Osteocyte (in vitro differentiated cells): ENCODE data around the gene PEAR1. TPM values are rescaled to one million over a fixed set of nuclear protein-coding genes. Genes with fewer than 3 reads are reported as not detected.

Experiments used
- DNase-seq: peaks from one replicate; pipeline ENCODE4 v3.0.0; 2021; ENCODE audit warnings: mixed read lengths; ENCODE audit not compliant: unreplicated experiment; ENCODE audit errors: extremely low spot score
- H3K27ac Mint-ChIP-seq: one replicate; pipeline ENCODE4 v1.8.0; 2021; ENCODE audit warnings: mild to moderate bottlenecking, mixed read lengths; ENCODE audit not compliant: unreplicated experiment
- H3K27me3 Mint-ChIP-seq: one replicate; pipeline ENCODE4 v1.8.0; 2021; ENCODE audit warnings: mixed read lengths; ENCODE audit not compliant: unreplicated experiment
- H3K36me3 Mint-ChIP-seq: one replicate; pipeline ENCODE4 v1.8.0; 2021; ENCODE audit warnings: mixed read lengths; ENCODE audit not compliant: unreplicated experiment
- H3K4me1 Mint-ChIP-seq: one replicate; pipeline ENCODE4 v1.8.0; 2021; ENCODE audit warnings: mixed read lengths; ENCODE audit not compliant: unreplicated experiment
- H3K4me3 Mint-ChIP-seq: one replicate; pipeline ENCODE4 v1.8.0; 2021; ENCODE audit warnings: mild to moderate bottlenecking, moderate library complexity, mixed read lengths; ENCODE audit not compliant: unreplicated experiment
- H3K9me3 Mint-ChIP-seq: one replicate; pipeline ENCODE4 v1.8.0; 2021; ENCODE audit warnings: mixed read lengths; ENCODE audit not compliant: unreplicated experiment
- total RNA-seq: library from RNA; stranded (reverse); gene quantifications from 2 replicates; pipeline ENCODE4 v1.2.1, GENCODE V29; 2021
- TF ChIP-seq, protein P1 (sequence below): fragments of 200-600 bp; sonication (generic); IDR thresholded peaks from 2 replicates; pipeline ENCODE4 v1.5.0; 2021; ENCODE audit warnings: antibody characterized with exemption, mild to moderate bottlenecking, moderate library complexity

The PEAR1 gene
- total RNA-seq, 1 donor from 2014 or later: 27.4 TPM

DNA sequence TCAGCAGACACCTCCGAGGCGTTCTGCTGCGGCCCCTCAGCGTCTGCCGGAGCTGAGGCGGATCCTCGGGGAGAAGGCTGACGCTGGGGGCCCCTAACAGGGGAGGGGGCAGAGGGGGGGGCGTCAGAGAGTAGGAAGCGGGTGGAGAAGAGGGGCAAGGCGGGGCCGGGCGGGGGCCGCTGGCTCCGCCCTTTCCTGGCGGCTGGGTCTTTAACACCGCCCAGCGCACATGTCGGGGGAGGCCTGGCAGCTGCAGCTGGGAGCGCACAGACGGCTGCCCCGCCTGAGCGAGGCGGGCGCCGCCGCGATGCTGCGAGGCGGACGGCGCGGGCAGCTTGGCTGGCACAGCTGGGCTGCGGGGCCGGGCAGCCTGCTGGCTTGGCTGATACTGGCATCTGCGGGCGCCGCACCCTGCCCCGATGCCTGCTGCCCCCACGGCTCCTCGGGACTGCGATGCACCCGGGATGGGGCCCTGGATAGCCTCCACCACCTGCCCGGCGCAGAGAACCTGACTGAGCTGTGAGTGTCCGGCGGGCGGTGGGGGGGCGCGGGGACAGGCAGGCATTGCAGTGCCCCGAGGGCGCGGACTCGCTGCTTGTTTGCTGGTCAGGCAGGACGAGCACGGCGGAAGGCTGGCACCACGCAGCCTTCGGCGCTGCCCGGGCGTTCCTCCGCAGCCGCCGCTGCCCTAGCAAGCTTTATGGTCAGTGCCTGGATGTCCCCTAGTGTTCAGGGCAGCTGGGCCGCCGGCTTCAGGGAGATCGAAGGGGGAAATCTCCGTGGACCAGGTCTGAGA lies 32.7 kb upstream of the PEAR1 start, which contains the start of gene NTRK1:
NTRK1 (plus strand) TSS at position 238 of the 796 bp plus-strand sequence; CDS start at position 308, 70 bp downstream.
- Mint-ChIP-seq H3K9me3 (no peaks in the 10 kb centered on the region), H3K27me3 (peaks cover 72% of the 10 kb centered on the region), H3K36me3 (peaks cover 2% of the 10 kb centered on the region), H3K4me1 (peaks cover 24% of the 10 kb centered on the region), H3K4me3 (peak within 1 kb of the TSS; percentile 70), H3K27ac (no peak within 1 kb of the TSS)
- DNase-seq: no peak
- TF ChIP-seq, protein P1, sequence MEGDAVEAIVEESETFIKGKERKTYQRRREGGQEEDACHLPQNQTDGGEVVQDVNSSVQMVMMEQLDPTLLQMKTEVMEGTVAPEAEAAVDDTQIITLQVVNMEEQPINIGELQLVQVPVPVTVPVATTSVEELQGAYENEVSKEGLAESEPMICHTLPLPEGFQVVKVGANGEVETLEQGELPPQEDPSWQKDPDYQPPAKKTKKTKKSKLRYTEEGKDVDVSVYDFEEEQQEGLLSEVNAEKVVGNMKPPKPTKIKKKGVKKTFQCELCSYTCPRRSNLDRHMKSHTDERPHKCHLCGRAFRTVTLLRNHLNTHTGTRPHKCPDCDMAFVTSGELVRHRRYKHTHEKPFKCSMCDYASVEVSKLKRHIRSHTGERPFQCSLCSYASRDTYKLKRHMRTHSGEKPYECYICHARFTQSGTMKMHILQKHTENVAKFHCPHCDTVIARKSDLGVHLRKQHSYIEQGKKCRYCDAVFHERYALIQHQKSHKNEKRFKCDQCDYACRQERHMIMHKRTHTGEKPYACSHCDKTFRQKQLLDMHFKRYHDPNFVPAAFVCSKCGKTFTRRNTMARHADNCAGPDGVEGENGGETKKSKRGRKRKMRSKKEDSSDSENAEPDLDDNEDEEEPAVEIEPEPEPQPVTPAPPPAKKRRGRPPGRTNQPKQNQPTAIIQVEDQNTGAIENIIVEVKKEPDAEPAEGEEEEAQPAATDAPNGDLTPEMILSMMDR: no peak

DNA sequence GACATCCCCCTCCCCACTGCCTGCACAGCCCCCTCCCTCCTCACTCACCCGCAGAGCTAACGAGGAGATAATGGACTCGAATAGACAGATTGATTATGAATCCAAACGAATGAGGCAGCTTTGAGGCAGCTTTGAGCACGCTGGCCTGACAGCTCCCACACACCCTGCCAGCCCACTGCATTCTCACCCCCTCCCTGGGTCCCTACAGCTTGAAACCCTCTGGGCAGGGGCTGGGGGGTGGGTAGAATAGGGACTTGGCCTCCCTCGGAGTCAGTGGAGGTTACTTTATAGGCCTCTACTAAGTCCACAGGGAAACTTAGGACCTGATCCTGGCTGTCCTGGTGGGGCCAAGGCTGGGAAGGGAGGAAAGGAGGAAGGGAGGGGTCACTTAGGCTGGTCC lies 30.9 kb upstream of the PEAR1 start:
- no peak overlapping the region for H3K4me3 Mint-ChIP-seq
- TF ChIP-seq, protein P1: no peak
- H3K36me3 Mint-ChIP-seq: peaks cover 2% of the 10 kb centered on the region
- H3K4me1 Mint-ChIP-seq: peaks cover 24% of the 10 kb centered on the region
- no peak for DNase-seq
- peaks cover 63% of the 10 kb centered on the region for H3K27me3 Mint-ChIP-seq
- H3K9me3 Mint-ChIP-seq: no peaks in the 10 kb centered on the region
- no peak overlapping the region for H3K27ac Mint-ChIP-seq

DNA sequence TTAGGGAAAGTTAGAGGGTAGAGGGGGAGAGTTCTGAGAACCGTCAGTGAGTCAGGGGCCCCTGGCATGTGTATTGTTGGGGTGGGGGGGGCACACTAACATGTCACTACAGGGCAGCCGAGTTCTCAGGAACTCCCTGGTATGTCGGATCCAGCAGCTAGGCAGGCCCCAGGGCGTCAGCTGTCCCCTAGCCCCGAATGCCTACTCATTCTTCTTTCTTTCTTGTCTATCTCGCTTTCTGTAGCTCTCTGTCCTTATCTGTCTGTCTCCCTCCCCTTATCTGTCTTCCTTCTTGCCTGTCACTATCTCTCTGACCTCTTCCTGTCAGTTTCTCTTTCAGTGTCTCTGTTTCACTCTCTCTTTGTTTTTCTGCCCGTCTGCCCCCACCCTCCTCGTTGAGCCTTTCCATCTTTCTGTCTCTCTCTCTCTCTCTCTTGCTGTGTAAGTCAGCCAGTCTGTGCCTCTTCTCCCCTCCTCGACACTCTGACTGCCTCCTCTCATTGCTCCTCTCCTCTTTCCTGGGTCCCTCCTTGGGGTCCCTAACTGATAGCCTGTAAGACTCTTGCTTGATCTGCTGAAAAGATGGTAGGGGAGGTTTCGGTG lies 30.4 kb upstream of the PEAR1 start:
- Mint-ChIP-seq H3K4me3 (no peak overlapping the region), H3K27me3 (peaks cover 58% of the 10 kb centered on the region), H3K27ac (no peak overlapping the region), H3K36me3 (peaks cover 2% of the 10 kb centered on the region), H3K9me3 (no peaks in the 10 kb centered on the region), H3K4me1 (peaks cover 24% of the 10 kb centered on the region)
- no peak for DNase-seq
- TF ChIP-seq, protein P1: no peak

DNA sequence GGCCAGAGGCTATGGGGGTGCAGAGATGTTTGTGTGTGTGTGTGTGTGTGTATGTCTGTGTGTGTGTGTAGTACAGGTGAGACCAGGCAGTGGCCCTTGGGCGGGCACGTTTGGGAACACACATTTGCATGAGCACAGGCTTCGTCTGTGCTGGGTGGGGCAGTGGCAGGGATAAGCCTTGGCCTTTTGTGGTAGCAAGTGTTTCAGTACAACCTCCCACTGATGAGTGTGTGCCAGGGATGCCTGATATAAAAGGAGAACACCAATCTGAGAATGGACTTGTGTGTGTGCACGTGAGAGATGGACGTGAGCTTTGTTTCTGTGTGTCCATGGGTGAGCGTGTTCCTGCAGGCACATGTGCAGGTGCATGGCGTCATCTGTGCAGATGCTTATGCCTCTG lies 29.9 kb upstream of the PEAR1 start:
- Mint-ChIP-seq H3K27ac (no peak overlapping the region), H3K9me3 (no peaks in the 10 kb centered on the region), H3K4me1 (peaks cover 22% of the 10 kb centered on the region), H3K36me3 (peaks cover 2% of the 10 kb centered on the region), H3K27me3 (peaks cover 52% of the 10 kb centered on the region), H3K4me3 (no peak overlapping the region)
- TF ChIP-seq, protein P1: no peak
- no peak for DNase-seq

DNA sequence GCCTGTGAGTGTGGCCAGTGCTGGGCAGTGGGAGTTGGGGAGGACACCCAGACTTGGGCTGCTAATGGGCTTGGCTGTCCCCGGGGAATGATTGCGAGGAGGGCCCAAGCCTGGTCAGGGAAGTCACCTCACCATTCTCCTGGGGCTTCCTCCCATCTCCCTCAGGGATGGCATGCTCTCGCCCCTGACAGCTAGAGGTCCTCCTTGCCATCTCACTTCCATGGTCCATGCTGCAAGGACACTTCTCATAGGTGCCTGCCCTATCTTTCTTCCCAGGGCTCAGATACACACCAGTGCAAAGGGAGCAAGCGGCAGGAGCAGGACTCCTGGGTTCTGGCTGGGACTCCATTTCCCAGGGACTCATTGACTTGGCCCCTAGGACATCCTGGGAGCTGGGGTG lies 28.7 kb upstream of the PEAR1 start:
- H3K4me1 Mint-ChIP-seq: peaks cover 13% of the 10 kb centered on the region
- TF ChIP-seq, protein P1: no peak
- H3K4me3 Mint-ChIP-seq: no peak overlapping the region
- no peaks in the 10 kb centered on the region for H3K9me3 Mint-ChIP-seq
- no peak overlapping the region for H3K27ac Mint-ChIP-seq
- DNase-seq: no peak
- H3K27me3 Mint-ChIP-seq: peaks cover 45% of the 10 kb centered on the region
- H3K36me3 Mint-ChIP-seq: peaks cover 2% of the 10 kb centered on the region
